Measurements from ENCODE around the gene UBE2Q2. TPM values are rescaled to one million over a fixed set of nuclear protein-coding genes. Genes with fewer than 3 reads are reported as not detected.
A peak's percentile ranks its signal among the peaks of the same experiment; 100 is the strongest.
"Not testable (repeated sequence)": the region's sequence is repeated elsewhere in the genome, so short reads cannot be mapped to it uniquely, and the experiment has no call there.

Gene UBE2Q2
- total RNA-seq, result 10 to 100 TPM; 16.0 to 19.4 TPM
- long read RNA-seq, transcript UBE2Q2-201 (13 exons, 3,130 nt), result major isoform, 47 of 61 reads
- long read RNA-seq, partial matches to known transcripts, result 1 of 61 reads
- long read RNA-seq, other reads (novel, unspliced or antisense), result 9 of 61 reads

DNA sequence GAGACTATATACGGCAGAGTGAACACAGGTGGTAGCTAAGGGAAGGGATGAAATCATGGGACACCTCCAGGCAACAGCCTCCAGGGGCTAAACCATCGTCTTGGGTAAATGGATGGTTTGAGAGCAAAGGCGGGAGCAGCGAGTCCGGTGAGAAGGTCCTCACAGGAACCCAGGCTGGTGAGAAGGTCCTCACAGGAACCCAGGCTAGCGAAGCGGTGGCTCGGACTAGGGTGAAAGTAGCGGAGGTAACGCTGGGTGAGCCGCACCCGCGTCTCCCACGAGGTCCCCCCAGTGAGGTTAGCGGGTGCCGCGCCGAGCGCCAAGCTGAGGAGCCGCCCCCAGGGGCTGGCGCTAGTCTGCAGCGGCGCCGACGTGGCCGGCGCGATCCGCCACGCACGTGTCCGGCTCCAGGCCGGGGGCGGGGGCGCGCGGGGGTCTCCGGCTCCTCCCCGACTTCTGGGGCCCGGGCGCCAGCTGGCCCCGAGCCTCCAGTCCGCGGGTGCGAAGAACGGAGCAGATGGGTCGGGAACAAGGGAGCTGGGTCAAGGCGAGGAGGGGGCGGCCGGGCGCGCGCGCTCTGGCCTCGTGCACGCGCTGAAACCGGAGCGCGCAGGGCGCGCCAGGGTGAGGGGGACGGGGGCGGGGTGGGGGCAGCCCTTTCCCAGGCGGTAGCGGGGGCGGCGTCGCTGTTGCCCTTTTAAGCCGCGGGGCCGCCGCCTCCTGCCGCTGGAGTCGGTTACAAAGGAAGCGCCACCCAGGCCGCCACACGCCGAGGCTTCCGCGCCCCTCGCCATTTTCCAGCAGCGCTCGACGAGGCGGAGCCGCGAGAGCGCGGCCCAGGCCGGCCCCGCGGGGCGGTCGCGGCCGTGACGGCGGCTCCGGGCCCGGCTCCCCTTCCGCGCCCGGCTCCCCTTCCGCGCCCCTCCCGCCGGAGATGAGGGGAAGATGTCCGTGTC, at the start of gene UBE2Q2:
TSS of gene UBE2Q2 (plus strand) at position 726 of the 956 bp plus-strand sequence. CDS start at position 946, 220 bp downstream.
- ATAC-seq (peak; percentile 52), DNase-seq (peak; percentile 63 to 76)
- intact Hi-C loops (cut with DNase I, micrococcal nuclease), result no loop called here

DNA sequence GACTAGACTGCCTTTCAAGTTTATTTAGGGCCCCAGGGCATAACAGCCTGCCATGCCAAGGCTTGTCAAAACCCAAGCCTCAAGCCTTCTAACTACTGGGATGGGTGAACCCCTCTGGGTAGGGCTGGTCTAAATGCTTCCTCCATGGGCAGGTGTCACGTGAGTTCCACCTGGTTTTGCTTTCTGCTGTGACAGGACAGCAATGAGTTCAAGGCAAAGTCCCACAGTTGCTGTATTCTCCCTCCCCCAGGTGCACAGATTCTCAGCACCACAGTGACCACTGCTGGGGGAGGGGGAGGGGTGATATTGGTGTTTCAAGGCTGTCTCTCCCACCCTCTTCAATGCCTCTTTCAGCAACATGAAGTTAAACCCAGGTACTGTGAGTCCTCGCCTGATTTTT, 46.9 kb upstream of the UBE2Q2 start:
- ATAC-seq, result no peak
- intact Hi-C loops (cut with DNase I, micrococcal nuclease), result no loop called here
- DNase-seq, result no peak

DNA sequence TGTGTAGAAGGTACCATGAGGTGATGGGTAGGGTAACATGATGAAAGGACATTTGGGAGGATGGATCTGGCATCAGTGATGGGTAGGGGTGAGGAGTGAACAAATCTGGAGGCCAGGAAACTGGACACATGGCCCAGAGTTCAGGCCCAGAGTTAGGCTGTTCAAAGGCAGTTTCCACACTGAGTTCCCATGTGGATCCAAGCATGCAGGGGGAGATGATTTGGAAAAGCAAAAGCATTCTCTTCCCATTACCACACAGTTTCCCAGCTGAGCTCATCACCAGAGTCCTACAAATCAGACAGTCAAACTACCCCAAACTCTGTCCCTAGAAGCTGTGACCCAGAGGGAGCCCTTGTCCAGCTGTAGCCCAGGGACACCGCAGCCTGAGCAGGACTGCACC, 46.1 kb upstream of the UBE2Q2 start:
- DNase-seq; ATAC-seq; intact Hi-C loops (cut with DNase I, micrococcal nuclease): not testable (repeated sequence)

DNA sequence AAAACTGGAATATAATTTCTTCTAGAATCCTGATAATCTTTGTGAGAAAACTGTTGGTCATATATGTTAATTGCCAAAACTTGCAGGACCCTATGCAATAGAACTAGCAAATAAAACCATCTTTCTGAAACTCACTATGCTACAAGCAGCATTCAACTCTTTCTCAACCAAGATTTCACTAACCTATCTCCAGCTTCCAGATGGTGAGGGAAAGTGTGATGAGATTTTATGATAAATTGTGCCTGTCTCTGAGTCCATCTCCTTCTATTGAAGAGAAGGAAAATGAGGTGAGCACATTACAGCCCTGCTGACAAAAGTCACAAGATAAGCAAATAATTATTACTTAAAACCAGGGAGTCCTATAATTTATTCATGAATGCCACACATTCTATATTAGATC, 44.1 kb upstream of the UBE2Q2 start:
- intact Hi-C loops (cut with DNase I, micrococcal nuclease), result no loop called here
- DNase-seq (no peak), ATAC-seq (no peak)

- DNase-seq, ATAC-seq: not testable (repeated sequence)
- intact Hi-C loops (cut with DNase I, micrococcal nuclease), result loop anchor here in 1 of 2 donors (5.0 kb wide), 1 partner anchor 73 kb away; no protein-coding TSS in a partner anchor
These were observed 42.8 kb upstream of the UBE2Q2 start for GRCh38 chr15:75800409-75800808.

DNA sequence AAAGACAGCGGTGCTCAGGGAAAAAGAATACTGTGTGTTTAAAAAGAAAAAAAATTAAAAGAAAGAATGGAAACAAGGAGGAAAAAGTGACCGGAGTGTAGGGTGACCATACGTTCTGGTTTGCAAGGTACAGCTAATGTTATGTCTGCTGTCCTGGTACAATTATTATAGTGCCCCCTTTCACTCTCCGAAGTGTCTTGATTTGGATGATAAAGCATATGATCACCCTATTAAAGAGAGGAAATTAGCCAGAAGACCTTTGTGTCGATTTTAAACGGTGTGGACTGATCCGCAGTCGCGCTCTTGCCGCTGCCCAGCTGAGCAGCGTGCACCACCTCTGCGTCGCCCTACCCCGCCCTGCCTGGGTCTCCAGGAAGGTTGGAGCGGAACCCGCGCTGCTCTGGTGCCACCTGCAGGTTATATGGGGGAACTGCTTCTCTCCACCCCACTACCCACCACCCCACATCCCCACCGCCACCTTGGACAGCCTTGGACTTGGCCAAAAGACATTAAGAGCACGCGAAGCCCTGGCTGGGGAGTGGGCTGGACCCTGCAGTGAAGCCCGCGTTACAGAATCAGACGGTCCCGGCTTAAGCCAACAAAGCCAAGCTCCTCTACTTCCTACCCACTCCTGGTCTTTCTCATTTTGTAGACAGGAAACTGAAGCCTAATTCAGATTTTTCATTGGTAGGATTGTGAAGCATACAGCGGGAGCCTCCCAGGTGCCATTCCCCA, 41.2 kb upstream of the UBE2Q2 start:
- ATAC-seq (peak; percentile 100), DNase-seq (peak; percentile 69 to 81)
- intact Hi-C loops (cut with DNase I, micrococcal nuclease), result loop anchor here in 1 of 2 donors (5.0 kb wide), 1 partner anchor 75 kb away; no protein-coding TSS in a partner anchor

- intact Hi-C loops (cut with DNase I, micrococcal nuclease), result not testable (repeated sequence)
These were observed 35.8 kb upstream of the UBE2Q2 start for GRCh38 chr15:75807486-75807885.

DNA sequence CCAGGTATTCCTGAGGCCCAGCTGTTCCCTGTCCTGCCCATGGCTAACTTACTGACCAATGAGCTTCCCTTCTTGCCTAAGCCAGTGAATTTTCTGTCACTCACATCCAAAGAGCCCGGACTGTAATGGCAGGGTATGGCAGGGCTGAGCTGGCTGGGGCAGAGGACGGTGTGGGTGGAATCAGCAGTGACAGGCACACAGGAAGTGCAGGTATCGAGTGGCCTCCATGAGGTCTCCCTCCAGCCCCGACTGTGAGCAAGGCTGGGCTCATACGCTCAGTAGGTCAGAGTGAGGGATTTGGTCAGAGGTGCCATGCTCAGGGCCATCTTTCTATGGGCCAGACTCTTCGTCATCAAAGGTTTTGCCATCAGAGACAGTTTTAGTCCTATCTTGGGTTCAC, 35.2 kb upstream of the UBE2Q2 start:
- DNase-seq; intact Hi-C loops (cut with DNase I, micrococcal nuclease): not testable (repeated sequence)

More at GRCh38 chr15:75807486-75807885, 35.8 kb upstream of the UBE2Q2 start:
- not testable (repeated sequence) for ATAC-seq, DNase-seq

GRCh38 chr15:75808563-75808962, 34.7 kb upstream of the UBE2Q2 start:
- intact Hi-C loops (cut with DNase I, micrococcal nuclease), result no loop called here
- ATAC-seq (no peak), DNase-seq (no peak)

More for the DNA sequence above, 35.2 kb upstream of the UBE2Q2 start:
- ATAC-seq, result not testable (repeated sequence)

DNA sequence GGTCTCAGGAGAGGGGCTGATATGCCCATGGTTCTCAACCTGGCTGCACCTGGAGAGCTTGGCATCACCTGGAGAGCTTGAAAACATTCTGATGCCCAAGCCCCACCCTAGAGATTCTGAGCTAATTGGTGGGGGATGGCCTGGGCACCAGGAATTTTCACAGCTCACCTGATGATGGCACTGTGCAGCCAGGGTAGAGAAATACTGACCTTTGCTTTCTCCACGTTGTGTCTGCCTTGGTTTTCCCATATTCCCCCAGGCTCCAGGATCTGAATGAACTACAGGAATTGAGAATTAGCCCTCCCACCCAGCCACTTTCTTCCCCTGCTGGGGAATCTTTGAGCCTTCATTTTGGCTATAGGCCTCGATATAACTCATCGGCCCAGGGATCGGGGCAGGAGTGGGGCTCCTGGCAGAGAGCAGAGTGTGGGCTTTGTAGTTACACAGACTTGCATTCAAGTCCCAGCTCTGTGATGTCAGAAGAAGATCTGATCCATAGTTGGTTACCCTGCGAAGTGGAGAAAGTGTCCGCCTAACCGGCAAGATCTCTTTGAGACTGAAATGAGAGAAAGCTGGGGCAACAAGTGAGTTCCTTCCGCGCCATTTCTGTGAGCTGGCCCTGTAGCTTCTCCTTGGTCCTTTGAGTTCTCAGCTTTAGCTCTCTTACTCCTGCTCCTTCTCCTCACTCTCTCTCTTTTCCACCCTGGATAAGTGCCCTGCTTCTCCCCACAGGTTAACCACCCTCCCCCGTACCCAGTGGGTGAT, 33.1 kb upstream of the UBE2Q2 start:
- DNase-seq (peak in 1 of 2 donors; percentile 21), ATAC-seq (peak; percentile 86)
- intact Hi-C loops (cut with DNase I, micrococcal nuclease), result no loop called here

DNA sequence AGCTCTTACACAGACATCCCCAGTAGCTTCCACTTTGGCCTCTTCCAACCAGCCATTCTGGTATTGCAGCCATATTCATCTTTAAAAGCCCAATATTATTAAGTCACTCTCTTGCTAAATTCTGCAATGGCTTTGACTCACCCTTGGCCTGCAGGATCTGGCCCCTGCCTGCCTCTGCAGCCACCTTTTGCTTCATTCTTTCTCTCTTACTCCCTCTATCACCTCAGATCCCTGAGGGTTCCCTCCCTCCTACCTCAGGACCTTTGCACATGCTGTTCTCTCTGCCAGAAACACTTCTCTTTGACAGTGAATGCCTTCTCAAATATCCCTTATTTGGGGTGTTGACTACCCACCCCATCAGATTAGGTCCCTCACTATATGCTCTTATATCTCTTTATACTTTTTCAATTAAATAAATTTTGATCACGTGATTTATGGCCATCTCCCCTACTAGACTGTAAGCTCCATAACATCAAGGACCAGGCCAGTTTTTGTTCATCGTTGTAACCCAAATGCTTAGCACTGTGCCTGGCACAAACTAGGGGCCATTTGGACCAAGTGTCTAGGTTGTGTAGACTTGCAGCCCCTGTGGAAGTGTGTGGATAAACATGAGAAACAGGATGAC, 32.3 kb upstream of the UBE2Q2 start:
- ATAC-seq (no peak), DNase-seq (no peak)
- intact Hi-C loops (cut with DNase I, micrococcal nuclease), result no loop called here

DNA sequence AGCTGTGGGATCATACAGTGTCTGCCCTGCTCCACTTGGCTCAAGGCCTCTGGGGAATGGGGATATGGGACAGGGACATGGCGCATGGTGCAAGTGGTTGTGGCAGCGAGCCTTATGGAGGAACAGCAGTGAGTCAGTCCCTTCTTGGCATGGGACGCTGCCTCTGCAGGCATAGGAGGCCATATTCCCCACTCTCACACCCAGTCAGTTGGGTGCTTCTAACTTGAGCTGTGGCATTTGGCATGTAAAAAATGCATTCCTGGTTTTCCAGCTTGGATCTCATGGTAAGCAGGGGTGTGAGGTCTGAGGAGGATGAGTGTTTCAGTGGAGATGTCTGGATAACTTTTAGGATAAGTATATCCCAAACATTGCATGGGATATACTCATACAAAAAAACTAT, 31.6 kb upstream of the UBE2Q2 start:
- no peak for ATAC-seq
- no peak for DNase-seq
- intact Hi-C loops (cut with DNase I, micrococcal nuclease), result no loop called here

DNA sequence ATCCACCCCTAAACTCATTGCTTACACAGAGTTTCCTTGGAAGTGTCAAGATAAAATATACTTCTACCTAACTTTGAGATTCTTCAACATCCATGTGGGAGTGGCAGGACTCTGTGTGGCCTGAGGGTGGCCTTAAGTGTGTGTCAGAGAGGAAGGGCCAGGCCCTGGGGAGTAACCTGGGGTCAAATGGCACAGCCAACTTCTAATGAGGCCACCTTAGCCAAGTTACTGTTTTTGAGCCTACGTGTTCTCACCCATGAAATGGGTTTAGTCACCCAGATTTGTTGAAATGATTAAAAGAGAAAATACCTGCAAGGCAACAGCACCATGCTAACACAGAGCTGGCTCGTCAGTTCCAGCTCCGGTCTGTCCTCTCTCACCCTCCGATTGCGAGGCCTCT, 28.5 kb upstream of the UBE2Q2 start:
- ATAC-seq (no peak), DNase-seq (no peak)
- intact Hi-C loops (cut with DNase I, micrococcal nuclease), result no loop called here

DNA sequence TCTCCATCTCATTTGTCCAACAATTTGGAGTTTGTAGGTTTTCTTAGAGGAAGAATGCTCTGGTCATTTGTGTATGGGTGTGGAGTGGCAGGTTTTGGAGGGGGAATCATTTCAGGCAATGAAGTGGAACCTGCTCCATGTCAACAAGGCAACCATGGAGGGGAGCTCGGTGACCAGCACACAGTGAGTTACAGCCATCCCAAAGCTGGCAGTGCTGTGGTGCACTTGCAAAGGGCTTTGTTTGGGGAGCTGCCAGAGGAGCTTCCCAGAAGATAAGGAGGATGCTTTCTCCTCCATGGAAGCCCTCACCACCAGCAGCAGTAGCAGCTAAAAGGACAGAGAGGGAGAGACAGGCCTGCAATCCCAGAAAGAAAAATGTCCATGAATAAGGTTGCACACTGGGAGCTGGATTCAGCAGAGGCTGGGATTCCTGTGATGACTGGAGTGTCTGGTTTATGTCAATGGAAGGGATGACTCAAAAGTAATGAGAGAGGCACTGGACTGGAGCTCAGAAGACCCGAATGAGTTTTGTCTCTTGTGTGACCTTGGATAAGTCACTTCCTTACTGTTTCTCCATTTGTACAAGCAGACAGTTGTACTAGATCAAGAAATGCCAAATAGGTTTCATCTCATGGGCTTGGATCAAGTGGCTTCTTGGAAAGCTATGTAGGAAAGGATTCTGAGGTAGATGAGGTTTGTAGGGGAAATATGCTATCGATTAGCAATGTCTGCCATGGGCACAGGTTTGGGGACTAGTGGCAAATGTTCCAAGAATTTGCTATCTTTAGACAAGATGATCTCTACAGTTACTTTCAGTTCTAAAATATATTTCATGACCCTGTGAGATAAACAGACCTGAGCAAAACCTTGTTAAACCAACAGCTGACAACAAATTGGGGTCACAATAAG, 27.2 kb upstream of the UBE2Q2 start:
- intact Hi-C loops (cut with DNase I, micrococcal nuclease), result no loop called here
- DNase-seq (no peak), ATAC-seq (no peak)

- intact Hi-C loops (cut with DNase I, micrococcal nuclease), result no loop called here
- no peak for ATAC-seq
- DNase-seq, result no peak
These were observed 25.9 kb upstream of the UBE2Q2 start for GRCh38 chr15:75817138-75817935.

GRCh38 chr15:75820206-75820605, 23.0 kb upstream of the UBE2Q2 start:
- DNase-seq, result no peak
- ATAC-seq, result no peak
- intact Hi-C loops (cut with DNase I, micrococcal nuclease), result no loop called here

Data from left colon (tissue), 2 donors.